Measurements from ENCODE around the gene STAC3. TPM values are rescaled to one million over a fixed set of nuclear protein-coding genes. Genes with fewer than 3 reads are reported as not detected.

STAC3 gene
- total and polyA plus RNA-seq, 9 of the 15 experiments (the other 6 are each of a cell fraction or from before 2014, with no cell fraction given) = 0.45 to 6.4 (median 3.3) TPM

GRCh38 chr12:57242691-57243454, 8.1 kb downstream of the STAC3 start (continued):
- TF ChIP-seq MEF2A (IDR thresholded peaks at IDR 0.05; ENCODE audit: control insufficient read depth, low read depth, low read length) = no peak
- no peak for TF ChIP-seq SETDB1 (IDR thresholded peaks at IDR 0.05; ENCODE audit: low read length)
- TF ChIP-seq THAP12 (CRISPR knock-in tag; IDR thresholded peaks at IDR 0.05) = no peak
- TF ChIP-seq ZBTB26 (CRISPR knock-in tag; IDR thresholded peaks at IDR 0.05) = no peak
- TF ChIP-seq FOXP4 (CRISPR knock-in tag; IDR thresholded peaks at IDR 0.05; ENCODE audit: borderline replicate concordance) = no peak
- TF ChIP-seq VEZF1 (CRISPR knock-in tag; IDR thresholded peaks at IDR 0.05) = peak; percentile 30; the same call in 1 of the 2 replicates
- TF ChIP-seq KAT2B (IDR thresholded peaks at IDR 0.05; ENCODE audit: low read depth, low read length) = no peak
- TF ChIP-seq ZNF280B (CRISPR knock-in tag; IDR thresholded peaks at IDR 0.05) = no peak
- TF ChIP-seq ZNF212 (CRISPR knock-in tag; IDR thresholded peaks at IDR 0.05) = no peak
- no peak for TF ChIP-seq CREB3 (tag; conservative IDR thresholded peaks at IDR 0.05; ENCODE audit: low read depth)
- no peak for TF ChIP-seq NFIC (IDR thresholded peaks at IDR 0.05)
- 0 out of 2 replicates have a peak, but pooled peaks have one; percentile 42 for TF ChIP-seq KDM2B (CRISPR knock-in tag; IDR thresholded peaks at IDR 0.05)
- peak; percentile 78 for TF ChIP-seq MAFK (IDR thresholded peaks at IDR 0.05; ENCODE audit: low read length)
- TF ChIP-seq ARID2 (IDR thresholded peaks at IDR 0.05) = 0 out of 2 replicates have a peak, but pooled peaks have one; percentile 13
- TF ChIP-seq ZNF644 (tag; IDR thresholded peaks at IDR 0.05; ENCODE audit: low read depth) = no peak
